Midbrain (tissue), 1 donor: Measurements from ENCODE around the gene EDEM1.

ENCODE experiments used
- DNase-seq: peaks from one replicate; lab custom pipeline; 2025; lab: John Stamatoyannopoulos, UW

EDEM1 gene

DNA sequence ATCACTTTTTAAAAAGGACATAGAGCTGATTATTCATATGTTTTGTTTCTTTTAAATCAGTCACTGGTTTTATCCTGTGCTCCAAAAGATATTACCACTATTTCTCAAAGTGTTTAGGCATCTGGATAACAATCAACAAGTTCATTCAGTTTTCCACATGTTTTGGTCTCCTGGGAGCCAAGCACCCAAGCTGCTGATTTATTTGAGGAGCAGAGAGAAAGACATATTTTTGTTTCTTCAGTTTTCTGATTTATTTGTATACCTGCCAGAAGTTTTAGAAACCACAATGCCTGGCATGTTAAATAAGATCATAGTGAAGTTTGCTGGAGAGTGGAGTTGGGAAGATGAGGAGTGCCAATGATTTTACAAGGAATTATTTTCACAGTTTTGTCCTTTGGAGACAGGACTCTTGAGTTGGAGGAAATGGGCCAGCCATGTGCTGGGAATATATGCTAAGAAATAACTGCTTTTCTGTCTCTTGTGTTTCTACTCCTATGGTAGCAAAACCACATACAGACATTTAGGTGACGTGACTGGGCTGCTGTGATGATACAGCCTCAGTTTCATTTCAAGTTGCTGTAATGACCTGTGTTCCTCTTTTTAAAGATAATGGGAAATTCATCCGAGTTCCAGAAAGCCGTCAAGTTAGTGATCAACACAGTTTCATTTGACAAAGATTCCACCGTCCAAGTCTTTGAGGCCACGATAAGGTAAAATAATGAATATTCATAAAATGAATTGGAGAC, 11.7 kb downstream of the EDEM1 start:
- DNase-seq = no peak

DNA sequence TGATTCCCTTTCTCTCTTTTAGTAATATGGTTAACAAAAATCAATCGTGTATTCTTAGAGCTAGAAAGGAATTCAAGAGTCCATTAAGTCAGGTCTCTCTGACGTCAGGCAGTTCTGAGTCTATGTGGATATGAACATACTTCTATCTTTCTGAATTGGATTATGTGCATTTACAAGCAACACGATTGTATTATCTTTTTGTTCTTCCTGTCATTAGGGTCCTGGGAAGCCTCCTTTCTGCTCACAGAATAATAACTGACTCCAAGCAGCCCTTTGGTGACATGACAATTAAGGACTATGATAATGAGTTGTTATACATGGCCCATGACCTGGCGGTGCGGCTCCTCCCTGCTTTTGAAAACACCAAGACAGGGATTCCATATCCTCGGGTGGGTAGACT, 14.0 kb downstream of the EDEM1 start:
- no peak for DNase-seq

GRCh38 chr3:5202222-5202621, 14.7 kb downstream of the EDEM1 start:
- no peak for DNase-seq

DNA sequence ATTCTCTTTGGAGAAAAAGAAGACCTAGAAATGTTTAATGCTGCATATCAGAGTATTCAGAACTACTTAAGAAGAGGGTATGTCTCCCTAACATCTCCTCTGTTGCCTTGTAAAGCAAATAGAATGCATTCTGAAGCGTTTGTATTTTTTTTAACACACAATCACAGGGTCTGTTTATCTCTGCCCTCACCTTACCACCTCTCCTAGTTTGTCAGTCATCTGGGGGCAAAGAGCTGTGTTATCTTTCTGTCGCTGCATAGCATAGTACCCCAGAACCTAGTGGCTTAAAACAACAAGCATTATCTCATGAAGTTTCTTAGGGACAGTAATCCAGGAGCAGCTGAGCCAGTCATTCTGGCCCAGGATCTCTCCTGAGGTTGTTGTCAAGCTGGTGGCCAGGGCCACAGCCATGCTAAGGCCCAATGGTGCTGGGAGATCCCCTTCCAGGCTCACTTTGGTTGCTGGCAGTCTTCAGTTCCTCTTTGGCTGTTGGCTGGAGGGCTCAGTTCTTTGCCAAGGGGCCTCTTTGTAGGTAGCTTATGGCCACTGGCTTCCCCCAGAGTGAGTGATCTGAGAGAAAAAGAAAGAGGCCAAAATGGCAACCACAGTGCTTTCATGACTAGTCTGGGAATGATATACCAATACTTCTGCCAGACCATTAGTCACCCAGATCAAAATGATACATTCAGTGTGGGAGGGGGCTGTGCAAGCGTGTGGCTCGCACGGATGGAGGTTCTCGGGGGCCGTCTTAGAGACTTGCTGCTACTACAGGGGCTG, 17.8 kb downstream of the EDEM1 start:
- no peak for DNase-seq

DNA sequence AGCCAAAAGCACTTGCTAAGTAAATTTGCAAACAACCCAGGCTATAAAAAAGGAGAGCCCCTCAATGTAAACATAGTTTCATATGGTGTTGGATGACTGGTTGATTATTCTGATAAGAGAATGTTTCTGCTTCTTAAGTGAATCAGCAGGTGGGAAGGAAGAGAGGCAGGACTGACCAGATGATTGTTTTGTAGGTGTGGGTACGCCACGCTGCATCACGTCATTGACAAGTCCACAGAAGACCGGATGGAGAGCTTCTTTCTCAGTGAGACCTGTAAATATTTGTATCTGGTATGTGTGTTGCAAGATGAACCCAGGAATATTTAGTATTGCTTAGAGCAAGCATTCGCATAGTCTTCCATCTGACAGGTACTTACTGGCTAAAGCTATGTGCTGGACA, 23.4 kb downstream of the EDEM1 start:
- DNase-seq = no peak

DNA sequence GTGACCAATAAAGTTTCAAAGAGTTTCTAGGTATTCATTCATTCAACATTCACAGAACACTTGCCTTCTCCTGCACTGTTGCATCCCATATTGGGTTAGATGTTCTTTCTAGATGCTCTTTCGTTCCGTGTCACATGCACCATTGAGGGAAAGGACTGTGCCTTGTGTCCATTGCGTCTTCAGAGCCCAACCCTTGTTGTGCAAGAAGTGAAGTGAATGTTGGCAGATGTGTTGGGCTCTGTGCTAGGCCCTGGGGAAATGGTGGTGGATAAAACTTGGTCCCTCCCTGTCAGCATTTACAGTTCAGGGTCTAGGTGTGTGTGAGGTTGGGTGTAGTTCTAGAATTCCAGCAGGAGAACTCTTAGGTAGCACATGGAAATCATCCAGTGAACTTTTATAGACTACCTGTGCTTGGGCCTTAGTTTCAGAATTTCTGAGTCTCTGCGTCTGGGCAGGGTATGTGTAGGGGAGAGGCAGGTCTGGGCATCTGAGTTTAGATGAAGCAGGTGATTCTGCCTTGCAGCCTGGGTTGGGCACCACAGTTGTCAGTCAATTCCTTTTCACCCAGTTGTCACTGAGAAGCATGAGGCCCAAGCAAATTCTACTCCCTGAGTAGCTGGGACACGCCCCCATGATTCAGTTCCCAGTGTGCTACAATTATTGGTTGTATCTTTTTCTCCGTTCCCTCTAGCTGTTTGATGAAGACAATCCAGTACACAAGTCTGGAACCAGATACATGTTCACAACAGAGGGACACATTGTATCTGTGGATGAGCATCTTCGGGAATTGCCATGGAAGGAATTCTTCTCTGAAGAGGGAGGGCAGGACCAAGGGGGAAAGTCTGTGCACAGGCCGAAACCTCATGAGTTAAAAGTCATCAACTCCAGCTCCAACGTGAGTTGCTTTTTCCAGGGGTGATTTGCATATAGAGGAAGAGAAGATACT, 25.4 kb downstream of the EDEM1 start:
- no peak for DNase-seq

- no peak for DNase-seq
These were observed 26.1 kb downstream of the EDEM1 start for GRCh38 chr3:5213574-5213966.

GRCh38 chr3:5214352-5214751, 26.8 kb downstream of the EDEM1 start:
- DNase-seq = no peak

- DNase-seq = no peak
These were observed 30.5 kb downstream of the EDEM1 start for GRCh38 chr3:5217824-5218595.

DNA sequence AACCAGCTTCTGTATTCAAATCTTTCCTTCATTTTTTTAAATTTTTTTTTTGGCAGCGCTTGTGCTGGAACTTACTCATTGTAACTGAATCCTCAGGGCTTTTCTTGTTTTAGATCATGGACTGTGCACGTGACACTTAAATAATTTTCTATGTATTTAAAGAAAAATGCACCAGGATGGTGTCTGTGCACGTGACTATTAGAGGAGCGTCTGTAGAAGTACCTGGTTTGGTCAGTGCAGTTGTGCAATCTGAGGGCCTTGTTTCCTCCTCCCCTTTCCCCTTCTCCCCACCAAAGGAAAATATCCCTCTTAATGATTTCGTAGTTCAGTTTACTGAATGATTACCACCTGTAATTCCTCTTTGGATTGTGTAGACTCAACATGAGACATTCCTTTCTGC, 31.3 kb downstream of the EDEM1 start:
- DNase-seq = no peak

DNA sequence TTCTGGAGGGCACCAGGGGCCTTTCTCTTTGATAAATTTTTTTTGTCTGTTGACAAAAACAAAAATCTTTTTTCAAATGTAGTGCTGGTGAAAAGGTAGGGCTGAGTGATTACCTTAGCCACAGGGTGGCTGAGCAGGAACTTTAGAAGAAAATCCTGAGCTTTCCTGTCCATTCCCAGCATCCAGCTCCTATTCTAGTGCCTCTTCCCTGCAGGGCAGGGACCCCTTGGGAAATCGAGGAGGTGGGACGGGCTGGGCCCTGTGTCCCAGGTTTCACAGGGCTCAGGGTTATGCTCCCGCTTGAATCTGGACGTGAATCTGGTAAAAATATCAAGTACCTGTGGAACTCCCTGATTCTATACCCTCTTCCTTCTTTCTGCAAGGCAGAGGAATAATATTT, 31.7 kb downstream of the EDEM1 start:
- DNase-seq = no peak

- no peak for DNase-seq
These were observed 32.7 kb downstream of the EDEM1 start for GRCh38 chr3:5220193-5220592.

GRCh38 chr3:5220667-5221431, 33.3 kb downstream of the EDEM1 start:
- DNase-seq = no peak

DNA sequence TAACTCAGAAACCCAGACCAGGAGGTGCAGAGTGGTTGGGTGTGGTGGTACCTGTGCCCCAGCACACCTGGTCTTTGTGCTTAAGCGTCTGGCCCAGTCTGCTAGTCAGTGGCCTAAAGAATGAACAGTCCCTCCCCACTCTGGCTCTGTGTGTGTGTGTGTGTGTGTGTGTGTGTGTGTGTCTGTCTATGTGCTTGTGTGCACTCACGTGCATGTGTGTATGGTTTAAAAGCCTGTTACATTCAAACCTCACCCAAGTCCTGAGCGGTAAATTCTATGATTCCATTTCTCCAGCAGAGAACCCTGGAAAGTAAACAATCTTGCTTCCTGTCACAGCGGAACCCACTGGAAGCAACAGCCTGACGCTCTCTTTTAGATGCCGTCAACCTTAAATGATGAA, 34.2 kb downstream of the EDEM1 start:
- no peak for DNase-seq

DNA sequence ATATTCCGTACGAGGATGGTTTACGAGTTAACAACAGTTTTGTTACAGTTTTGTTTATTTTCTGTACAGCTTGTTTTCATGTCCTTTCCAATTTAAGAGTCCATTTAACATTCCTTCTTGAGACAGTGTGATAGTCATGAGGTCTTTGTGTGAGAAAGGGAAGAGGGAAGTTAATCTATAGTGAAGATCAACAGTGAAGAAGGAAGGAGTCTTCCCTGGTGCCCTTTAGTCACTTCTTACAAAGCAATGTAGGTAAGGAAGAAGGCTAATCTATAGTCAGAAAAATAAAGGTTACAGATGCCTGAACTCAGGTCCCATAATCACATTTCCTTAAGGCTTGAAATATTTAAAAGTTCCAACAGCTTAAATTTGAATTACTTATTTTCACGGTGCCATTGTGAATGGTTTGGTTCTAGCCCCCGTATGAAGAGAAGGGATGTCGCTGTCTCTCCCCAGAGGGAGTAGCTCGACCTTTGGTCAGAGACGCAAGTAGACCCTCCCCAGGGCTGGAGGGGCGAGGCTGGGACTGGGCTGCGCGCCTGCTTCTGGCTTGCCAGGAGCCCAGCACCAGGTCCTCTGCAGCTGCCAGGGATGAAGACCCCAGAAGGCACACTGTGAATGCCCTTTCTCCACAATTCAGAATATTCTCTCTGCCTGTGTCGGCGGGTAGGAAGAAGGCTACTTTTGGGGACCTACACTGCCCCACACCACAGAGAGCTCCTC, 34.9 kb downstream of the EDEM1 start:
- DNase-seq = no peak

DNA sequence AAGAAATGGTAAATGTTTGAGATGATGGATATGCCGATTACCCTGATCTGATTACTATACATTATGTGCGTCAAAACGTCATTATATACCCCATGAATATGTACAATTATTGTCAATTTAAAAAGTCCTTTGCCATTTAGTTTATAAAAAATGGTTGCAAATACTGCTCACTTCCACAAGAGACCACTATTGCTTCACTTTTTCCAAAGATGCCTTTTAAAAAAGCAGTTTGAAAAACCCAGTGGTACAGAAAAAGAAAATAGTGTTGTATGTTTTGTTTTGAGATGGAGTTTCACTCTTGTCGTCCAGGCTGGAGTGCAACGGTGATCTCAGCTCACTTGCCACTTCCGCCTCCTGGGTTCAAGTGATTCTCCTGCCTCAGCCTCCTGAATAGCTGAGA, 39.3 kb downstream of the EDEM1 start:
- DNase-seq = peak; percentile 10

DNA sequence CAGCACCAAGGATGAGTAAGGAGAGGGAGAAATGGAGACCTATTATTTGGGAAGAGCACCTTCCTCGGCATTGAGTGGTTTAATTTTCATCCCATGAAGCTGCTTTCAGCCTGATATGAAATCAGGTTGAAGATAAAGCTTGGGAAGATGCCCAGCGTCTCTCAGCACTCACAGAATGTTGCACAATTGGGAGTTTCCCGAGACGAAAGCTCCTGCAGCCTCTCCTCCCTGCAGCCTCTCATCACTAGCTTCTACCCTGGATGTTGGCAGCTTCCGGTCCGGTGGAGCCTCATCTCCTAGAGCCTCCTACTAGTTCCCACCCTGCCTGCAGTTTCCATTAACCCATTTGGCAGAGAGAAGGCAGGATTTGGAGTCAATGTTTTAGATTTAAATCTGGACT, 40.3 kb downstream of the EDEM1 start:
- no peak for DNase-seq

DNA sequence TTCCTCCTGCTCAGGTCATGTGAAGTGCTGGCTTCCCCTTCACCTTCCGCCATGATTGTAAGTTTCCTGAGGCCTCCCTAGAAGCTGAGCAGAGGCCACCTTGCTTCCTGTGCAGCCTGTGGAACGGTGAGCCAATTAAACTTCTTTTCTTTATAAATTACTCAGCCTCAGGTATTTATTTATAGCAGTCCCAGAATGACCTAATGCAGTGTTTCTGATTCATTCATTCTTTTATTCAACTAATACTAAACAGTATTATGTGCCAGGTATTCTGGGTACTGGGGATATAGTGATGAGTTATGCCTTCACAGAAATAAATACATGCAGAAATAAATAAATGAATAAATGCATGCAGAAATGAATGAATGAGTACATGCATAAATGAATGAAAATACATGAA, 41.9 kb downstream of the EDEM1 start:
- no peak for DNase-seq

- DNase-seq = no peak
These were observed 43.6 kb downstream of the EDEM1 start for GRCh38 chr3:5231074-5231473.

- DNase-seq = no peak
These were observed 44.0 kb downstream of the EDEM1 start for GRCh38 chr3:5231487-5231886.
